Keratinocyte (primary cell): ENCODE results near the gene ACTA2. TPM values are rescaled to one million over a fixed set of nuclear protein-coding genes. Genes with fewer than 3 reads are reported as not detected.

Source experiments
- DNase-seq: peaks from one replicate; pipeline ENCODE4 v3.0.0-alpha.2; 2011; ENCODE audit warnings: low read depth, missing footprints, low spot score
- FAIRE-seq: peaks from 2 replicates; lab custom pipeline; 2011; peaks lifted over from hg19 to GRCh38; lab: Jason Lieb, UNC
- H2AFZ ChIP-seq: 2 replicates; pipeline ENCODE4 v1.6.0; 2012; ENCODE audit warnings: low read length, control low read depth, inconsistent platforms; ENCODE audit not compliant: control insufficient read depth
- H3K27ac ChIP-seq: 2 replicates; pipeline ENCODE4 v1.5.1; 2011; ENCODE audit warnings: low read length; ENCODE audit not compliant: control insufficient read depth, insufficient read depth
- H3K27me3 ChIP-seq: 3 replicates; pipeline ENCODE4 v1.6.0; 2011; ENCODE audit warnings: low read length; ENCODE audit not compliant: control insufficient read depth, insufficient read depth; ENCODE audit errors: extremely low read depth
- H3K36me3 ChIP-seq, 2 experiments: 2 replicates in 1 of 2; 3 replicates in 1 of 2; pipeline ENCODE4 v1.5.1; 2011; ENCODE audit warnings: low read length in 2 of 2, mild to moderate bottlenecking in 1 of 2; ENCODE audit not compliant: control insufficient read depth in 2 of 2, insufficient read depth in 2 of 2; ENCODE audit errors: extremely low read depth in 1 of 2
- H3K4me1 ChIP-seq: 3 replicates; pipeline ENCODE4 v1.5.1; 2011; ENCODE audit warnings: low read length; ENCODE audit not compliant: control insufficient read depth, insufficient read depth; ENCODE audit errors: extremely low read depth
- H3K4me2 ChIP-seq: 3 replicates; pipeline ENCODE4 v1.6.0; 2011; ENCODE audit warnings: low read depth, low read length; ENCODE audit not compliant: control insufficient read depth, insufficient read depth; ENCODE audit errors: extremely low read depth
- H3K4me3 ChIP-seq, 3 experiments: fragments of 200-600 bp in 1 of 3; sonication (generic) in 1 of 3; 2 replicates in 2 of 3; 3 replicates in 1 of 3; pipeline ENCODE4 v1.5.1; 2011 to 2016; ENCODE audit warnings: low read length in 3 of 3, mild to moderate bottlenecking in 3 of 3, control low read depth in 2 of 3, inconsistent platforms in 1 of 3, low read depth in 1 of 3, mixed read lengths in 1 of 3, mixed run types in 1 of 3, moderate library complexity in 1 of 3; ENCODE audit not compliant: control insufficient read depth in 2 of 3, insufficient read depth in 2 of 3; ENCODE audit errors: extremely low read depth in 1 of 3
- H3K79me2 ChIP-seq: 2 replicates; pipeline ENCODE4 v1.6.0; 2012; ENCODE audit warnings: low read length; ENCODE audit not compliant: control insufficient read depth, insufficient read depth
- H3K9ac ChIP-seq: 3 replicates; pipeline ENCODE4 v1.6.0; 2011; ENCODE audit warnings: low read length; ENCODE audit not compliant: control insufficient read depth, insufficient read depth; ENCODE audit errors: extremely low read depth
- H3K9me1 ChIP-seq: 3 replicates; pipeline ENCODE4 v1.6.0; 2011; ENCODE audit warnings: low read length; ENCODE audit not compliant: control insufficient read depth, insufficient read depth; ENCODE audit errors: extremely low read depth
- H3K9me3 ChIP-seq: 2 replicates; pipeline ENCODE4 v1.5.1; 2012; ENCODE audit warnings: low read depth, low read length; ENCODE audit not compliant: control insufficient read depth
- H4K20me1 ChIP-seq: 3 replicates; pipeline ENCODE4 v1.6.0; 2011; ENCODE audit warnings: low read length; ENCODE audit not compliant: control insufficient read depth, insufficient read depth; ENCODE audit errors: extremely low read depth
- EZH2 ChIP-seq: IDR thresholded peaks from one replicate; pipeline ENCODE4 v1.6.1; 2012; ENCODE audit warnings: inconsistent platforms, mild to moderate bottlenecking, low read length, moderate library complexity
- dilution Hi-C: fragments of 300-500 bp; cut with MboI; formaldehyde crosslinking; loops from one replicate; pipeline ENCODE4 v1.7.0; 2020; ENCODE audit warnings: low sequenced_read_pairs; ENCODE audit not compliant: extremely low pct_ligation_motif_present
- polyA plus RNA-seq, 5 experiments: library from polyadenylated mRNA; depleted of rRNA in 3 of 5; stranded (reverse) in 3 of 5; stranded (forward) in 1 of 5; unstranded in 1 of 5; fragments of >200 nt; gene quantifications; 1 replicate in 1 of 5; 2 replicates in 3 of 5; 3 replicates in 1 of 5; pipeline versions ENCODE4 v1.2.1 to v1.2.3, GENCODE V29; 2011 to 2012; ENCODE audit warnings: missing spikeins in 2 of 5, low read depth in 1 of 5, low replicate concordance in 1 of 5
- TF ChIP-seq, protein P1 (sequence below), 3 experiments: IDR thresholded peaks in 1 of 3; conservative IDR thresholded peaks in 1 of 3; optimal IDR thresholded peaks in 1 of 3; 2 replicates in 2 of 3; 3 replicates in 1 of 3; pipeline versions ENCODE3 to v1.5.1; 2011; ENCODE audit warnings: low read length in 3 of 3, mild to moderate bottlenecking in 3 of 3, moderate library complexity in 2 of 3, control low read depth in 1 of 3, inconsistent platforms in 1 of 3; ENCODE audit not compliant: insufficient read depth in 2 of 3; ENCODE audit errors: extremely low read depth in 1 of 3

Gene ACTA2
- polyA plus RNA-seq, 1 donor (not counting 4 experiments of a cell fraction or from before 2014, with no cell fraction given): 3.7 TPM

DNA sequence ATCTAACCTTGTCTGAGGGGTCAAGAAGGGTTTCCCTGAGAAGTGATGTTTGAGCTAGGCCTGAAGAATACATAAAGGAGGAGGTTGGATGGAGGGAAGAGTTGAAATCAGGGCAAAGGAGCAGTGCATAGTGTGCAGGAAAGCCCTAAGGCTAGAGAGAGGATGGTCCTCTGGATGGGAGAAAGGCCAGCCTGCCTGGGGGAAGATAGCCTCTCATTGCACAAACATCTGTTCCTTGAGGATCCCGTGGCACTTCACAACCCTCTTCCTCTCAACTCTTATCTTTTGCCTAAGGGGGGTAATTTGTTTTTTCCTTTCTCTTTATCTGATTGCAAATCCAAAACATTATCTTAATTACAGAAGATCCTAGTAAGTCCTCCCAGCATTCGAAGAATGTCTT is 36.8 kb downstream of the ACTA2 start:
- no peaks in the 10 kb centered on the region for H3K36me3 ChIP-seq
- H3K4me2 ChIP-seq: no peak overlapping the region
- H3K4me1 ChIP-seq: no peaks in the 10 kb centered on the region
- no peak for FAIRE-seq
- no peaks in the 10 kb centered on the region for H3K79me2 ChIP-seq
- no peaks in the 10 kb centered on the region for H3K9me1 ChIP-seq
- no peaks in the 10 kb centered on the region for H3K9me3 ChIP-seq
- DNase-seq: no peak
- no peak overlapping the region for H3K27ac ChIP-seq
- no peak overlapping the region for H2AFZ ChIP-seq
- TF ChIP-seq, protein P1, sequence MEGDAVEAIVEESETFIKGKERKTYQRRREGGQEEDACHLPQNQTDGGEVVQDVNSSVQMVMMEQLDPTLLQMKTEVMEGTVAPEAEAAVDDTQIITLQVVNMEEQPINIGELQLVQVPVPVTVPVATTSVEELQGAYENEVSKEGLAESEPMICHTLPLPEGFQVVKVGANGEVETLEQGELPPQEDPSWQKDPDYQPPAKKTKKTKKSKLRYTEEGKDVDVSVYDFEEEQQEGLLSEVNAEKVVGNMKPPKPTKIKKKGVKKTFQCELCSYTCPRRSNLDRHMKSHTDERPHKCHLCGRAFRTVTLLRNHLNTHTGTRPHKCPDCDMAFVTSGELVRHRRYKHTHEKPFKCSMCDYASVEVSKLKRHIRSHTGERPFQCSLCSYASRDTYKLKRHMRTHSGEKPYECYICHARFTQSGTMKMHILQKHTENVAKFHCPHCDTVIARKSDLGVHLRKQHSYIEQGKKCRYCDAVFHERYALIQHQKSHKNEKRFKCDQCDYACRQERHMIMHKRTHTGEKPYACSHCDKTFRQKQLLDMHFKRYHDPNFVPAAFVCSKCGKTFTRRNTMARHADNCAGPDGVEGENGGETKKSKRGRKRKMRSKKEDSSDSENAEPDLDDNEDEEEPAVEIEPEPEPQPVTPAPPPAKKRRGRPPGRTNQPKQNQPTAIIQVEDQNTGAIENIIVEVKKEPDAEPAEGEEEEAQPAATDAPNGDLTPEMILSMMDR (optimal IDR thresholded peaks at IDR 0.05 in 1 of 3, IDR thresholded peaks at IDR 0.05 in 1 of 3, conservative IDR thresholded peaks at IDR 0.05 in 1 of 3; ENCODE audit: extremely low read depth in 1 of 3, insufficient read depth in 2 of 3, low read length in 3 of 3): no peak
- TF ChIP-seq EZH2: no peak
- no peaks in the 10 kb centered on the region for H4K20me1 ChIP-seq
- H3K4me3 ChIP-seq: no peak overlapping the region
- H3K9ac ChIP-seq: no peak overlapping the region
- no peaks in the 10 kb centered on the region for H3K27me3 ChIP-seq
- dilution Hi-C loops: no loop called here

DNA sequence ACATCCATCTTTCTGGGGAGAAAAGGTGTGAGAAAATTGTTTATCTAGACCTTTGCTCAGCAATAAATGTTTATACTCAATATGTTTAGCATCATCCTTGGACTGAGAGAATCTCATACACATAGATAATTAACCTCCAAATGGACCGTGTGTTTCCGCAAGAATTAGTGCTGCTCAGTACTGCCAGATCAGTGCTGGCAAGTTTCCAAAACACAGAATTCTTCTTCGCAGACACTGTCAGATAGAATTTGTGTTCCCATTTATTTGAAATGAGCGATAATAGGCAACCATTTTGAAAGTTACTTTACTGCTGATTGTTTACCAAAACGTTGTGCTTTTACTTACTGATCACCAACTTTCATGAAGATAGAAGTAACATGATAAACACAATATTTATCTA is 38.8 kb downstream of the ACTA2 start:
- FAIRE-seq (no peak), DNase-seq (no peak)
- no peaks in the 10 kb centered on the region for H4K20me1 ChIP-seq
- no peak overlapping the region for H3K4me2 ChIP-seq
- TF ChIP-seq, protein P1 (optimal IDR thresholded peaks at IDR 0.05 in 1 of 3, IDR thresholded peaks at IDR 0.05 in 1 of 3, conservative IDR thresholded peaks at IDR 0.05 in 1 of 3; ENCODE audit: extremely low read depth in 1 of 3, insufficient read depth in 2 of 3, low read length in 3 of 3): no peak
- no peak for TF ChIP-seq EZH2
- no peaks in the 10 kb centered on the region for H3K36me3 ChIP-seq
- H3K4me3 ChIP-seq: no peak overlapping the region
- no peak overlapping the region for H2AFZ ChIP-seq
- H3K27ac ChIP-seq: no peak overlapping the region
- dilution Hi-C loops: no loop called here
- H3K4me1 ChIP-seq: no peaks in the 10 kb centered on the region
- H3K27me3 ChIP-seq: no peaks in the 10 kb centered on the region
- H3K9me1 ChIP-seq: no peaks in the 10 kb centered on the region
- H3K9me3 ChIP-seq: no peaks in the 10 kb centered on the region
- no peak overlapping the region for H3K9ac ChIP-seq
- no peaks in the 10 kb centered on the region for H3K79me2 ChIP-seq
